Measurements from ENCODE around the gene PARP11.

Gene PARP11, protein sequence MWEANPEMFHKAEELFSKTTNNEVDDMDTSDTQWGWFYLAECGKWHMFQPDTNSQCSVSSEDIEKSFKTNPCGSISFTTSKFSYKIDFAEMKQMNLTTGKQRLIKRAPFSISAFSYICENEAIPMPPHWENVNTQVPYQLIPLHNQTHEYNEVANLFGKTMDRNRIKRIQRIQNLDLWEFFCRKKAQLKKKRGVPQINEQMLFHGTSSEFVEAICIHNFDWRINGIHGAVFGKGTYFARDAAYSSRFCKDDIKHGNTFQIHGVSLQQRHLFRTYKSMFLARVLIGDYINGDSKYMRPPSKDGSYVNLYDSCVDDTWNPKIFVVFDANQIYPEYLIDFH

DNA sequence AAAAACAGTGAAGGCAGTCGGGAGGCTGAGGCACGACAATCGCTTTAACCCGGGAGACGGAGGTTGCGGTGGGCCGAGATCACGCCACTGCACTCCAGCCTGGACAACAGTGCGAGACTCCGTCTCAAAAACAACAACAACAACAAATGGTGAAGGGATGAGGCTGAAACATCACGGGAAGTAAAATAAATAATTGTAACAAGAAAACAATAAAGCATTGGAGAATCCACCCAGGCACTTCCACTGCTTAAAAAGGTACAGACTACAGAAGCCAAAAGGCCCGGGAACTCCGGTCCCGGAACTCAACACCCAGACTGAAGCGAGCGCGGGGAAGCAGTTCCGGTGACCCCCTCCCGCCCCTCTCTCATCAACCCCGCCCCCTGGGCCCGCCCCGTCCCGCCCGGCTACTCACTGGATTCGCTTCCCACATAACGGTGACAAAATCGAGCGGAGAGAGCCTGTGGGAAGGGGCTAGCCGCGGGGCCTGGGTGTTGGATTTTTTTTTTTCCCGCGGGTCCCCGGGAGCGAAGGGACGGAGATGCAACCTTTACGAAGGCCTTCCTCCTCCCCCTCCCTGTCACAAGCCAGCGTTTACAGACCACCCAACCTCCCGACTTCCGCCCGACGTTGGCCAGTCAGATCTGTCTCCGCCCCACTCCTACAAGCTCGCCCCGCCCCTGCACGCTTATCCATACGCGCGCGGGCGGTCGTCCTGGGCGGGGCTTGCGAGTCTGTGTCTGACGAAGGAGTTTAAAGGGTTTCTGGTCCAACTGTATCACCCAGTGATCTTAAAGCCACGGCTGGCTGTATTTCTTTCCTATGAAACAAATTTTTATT is at the start of gene PARP11:
PARP11 (minus strand) TSS at position 600 of the 837 bp plus-strand sequence; CDS start at position 430, 170 bp downstream.
- peak; percentile 99 for DNase-seq

DNA sequence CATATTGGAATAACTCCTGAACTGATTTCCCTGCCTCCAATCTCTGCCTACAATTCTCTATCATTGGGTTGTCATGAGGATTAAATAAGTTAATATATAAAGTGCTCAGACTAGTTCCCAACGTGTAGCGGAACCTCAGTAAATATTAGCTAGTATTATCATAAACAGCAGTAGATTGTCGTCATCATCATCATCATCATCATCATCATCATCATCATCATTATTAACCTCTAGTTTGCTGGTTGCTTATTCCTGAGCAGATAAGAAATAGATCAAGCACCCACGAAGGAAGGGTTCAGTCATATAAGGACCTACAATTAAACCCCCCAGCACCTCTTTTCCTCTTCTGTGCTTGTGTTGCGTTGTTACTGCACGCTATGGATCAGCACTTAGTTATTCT is 48.8 kb upstream of the PARP11 start:
- DNase-seq = no peak

DNA sequence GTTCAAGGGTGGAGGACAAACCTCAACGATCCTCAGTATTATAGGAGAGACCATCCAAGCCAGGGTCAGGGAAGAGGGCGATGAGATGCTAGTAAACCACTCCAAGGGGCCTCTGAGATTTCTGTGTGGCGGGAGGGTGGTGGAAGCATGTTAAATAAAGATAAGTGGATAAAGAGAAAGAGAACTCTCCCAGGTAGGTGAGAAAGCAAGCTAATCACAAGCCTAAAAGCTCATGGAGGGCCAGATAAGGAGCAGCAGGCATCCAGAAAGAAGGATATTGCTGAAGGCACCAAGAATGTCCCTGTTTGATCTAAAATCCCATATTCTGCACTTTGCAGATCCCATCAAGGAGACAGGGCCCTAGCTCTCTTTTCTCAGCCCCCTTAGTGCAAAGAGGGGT is 48.3 kb upstream of the PARP11 start:
- DNase-seq = no peak

DNA sequence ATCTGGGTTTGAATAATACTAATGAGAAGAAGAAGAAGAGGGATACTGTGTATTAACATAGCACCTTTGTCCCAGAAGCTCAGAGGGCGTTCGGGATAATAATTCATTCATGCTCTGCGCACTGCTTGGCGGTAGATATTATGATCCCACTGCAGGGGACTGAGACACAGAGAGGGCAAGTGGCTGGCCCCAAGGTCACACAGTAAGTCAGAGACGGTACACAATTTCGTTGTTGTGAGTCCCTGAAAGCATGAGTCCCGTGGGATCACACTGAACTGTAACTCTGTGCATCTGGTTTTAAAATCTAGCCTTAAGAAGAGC is 47.9 kb upstream of the PARP11 start:
- no peak for DNase-seq

GRCh38 chr12:3920351-3921150 is 47.4 kb upstream of the PARP11 start:
- DNase-seq = no peak

DNA sequence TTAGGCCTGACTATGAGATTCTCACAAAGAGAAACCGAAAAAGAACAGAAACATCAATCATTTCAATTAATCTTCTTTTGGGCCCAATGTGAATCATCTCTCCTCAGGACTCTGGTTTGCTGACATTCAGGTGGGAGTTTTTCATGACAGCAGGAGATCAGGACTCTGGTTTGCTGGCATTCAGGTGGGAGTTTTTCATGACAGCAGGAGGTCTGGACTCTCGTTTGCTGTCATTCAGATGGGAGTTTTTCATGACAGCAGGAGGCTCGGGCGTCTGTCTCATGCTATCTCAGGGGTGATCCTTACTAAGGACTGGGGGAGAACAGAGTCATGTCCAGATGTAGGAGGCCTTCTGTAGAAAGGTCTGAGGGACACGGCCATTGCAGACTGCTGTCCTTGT is 40.1 kb upstream of the PARP11 start:
- peak; percentile 33 for DNase-seq

DNA sequence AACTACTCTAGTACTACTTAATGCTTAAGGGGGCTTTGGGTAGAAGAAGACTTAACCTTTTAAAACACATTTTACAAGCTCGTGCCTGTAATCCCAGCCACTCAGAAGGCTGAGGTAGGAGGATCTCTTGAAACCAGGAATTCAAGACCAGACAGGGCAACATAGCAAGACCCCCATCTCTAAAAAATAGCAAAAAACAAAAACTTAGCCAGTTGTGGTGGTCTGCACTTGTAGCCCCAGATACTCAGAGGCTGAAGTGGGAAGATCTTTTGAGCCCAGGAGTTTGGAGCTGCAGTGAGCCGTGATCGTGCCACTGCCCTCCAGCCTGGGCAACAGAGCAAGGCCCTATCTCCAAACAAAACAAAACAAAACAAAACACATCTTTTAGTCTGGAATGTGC is 39.7 kb upstream of the PARP11 start:
- no peak for DNase-seq

DNA sequence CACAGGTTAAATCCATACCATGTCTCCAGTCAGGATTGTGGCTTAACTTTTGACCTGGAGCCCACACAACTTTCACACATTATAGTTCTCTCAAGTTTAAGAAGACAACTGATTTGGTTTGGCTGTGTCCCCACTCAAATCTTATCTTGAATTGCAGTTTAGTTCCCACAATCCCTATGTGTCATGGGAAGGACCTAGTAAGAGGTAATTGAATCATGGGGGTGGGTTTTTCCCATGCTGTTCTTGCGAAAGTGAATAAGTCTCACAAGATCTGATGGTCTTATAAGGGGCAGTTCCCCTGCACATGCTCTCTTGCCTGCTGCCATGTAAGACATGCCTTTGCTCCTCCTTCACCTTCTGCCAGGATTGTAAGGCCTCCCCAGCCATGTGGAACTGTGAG is 38.2 kb upstream of the PARP11 start:
- DNase-seq = no peak

GRCh38 chr12:3905664-3906063 is 32.5 kb upstream of the PARP11 start:
- DNase-seq = peak; percentile 19

DNA sequence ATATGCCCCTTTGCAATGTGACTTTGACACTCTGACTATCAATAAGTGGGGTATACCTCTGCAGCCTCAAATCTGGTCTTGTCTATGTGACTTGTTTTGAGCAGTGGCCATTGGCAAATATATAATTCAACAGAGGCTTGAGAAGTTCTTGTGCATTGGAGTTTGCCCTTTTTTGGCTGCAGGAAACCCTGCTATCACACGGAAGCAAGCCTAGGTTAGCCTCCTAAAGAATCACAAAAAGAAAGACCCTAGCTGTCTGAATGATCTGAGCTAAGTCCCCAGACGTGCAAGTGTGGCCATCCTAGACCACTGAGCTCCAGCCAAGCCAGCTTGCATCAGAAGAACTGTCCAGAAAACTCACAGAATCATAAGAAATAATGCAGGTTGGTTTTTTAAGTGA is 31.8 kb upstream of the PARP11 start:
- no peak for DNase-seq

DNA sequence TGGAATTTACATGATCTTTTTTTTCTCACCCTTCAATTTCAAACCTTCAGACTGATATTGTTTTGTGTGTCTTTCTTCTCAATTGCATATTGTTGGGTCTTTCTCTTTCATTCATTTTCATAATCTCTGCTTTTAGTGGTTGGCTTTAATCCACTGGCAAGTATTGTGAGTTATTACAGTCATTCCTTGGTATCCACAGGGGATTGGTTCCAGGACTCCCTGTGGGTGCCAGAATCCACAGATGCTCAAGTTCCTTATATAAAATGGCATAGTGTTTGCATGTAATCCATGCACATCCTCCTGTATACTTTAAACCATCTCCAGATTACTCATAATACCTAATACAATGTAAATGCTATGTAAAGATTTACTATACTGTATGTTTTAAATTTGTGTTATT is 29.7 kb upstream of the PARP11 start:
- DNase-seq = no peak

- DNase-seq = no peak
These were observed 27.9 kb upstream of the PARP11 start for GRCh38 chr12:3901116-3901515.

DNA sequence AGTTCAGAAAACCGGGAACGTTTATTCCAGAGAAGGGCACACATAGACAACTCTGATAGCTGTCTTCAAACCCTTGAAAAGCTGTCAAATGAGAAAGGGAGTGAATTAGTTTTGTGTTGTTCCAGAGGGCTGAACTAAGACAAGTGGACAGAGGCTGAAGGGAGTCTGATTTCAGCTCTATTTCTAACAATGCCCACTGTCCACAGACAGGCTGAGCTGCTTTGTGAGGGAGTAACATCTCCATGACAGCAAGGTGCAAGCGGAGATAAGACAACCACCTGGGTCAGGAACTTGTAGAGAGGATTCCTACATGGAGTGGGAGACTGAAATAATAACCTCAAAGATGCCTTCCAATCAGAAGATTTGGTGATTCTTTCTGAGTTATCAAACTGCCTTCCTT is 25.6 kb upstream of the PARP11 start:
- DNase-seq = no peak

- peak; percentile 15 for DNase-seq
These were observed 24.3 kb upstream of the PARP11 start for GRCh38 chr12:3897371-3897971.

DNA sequence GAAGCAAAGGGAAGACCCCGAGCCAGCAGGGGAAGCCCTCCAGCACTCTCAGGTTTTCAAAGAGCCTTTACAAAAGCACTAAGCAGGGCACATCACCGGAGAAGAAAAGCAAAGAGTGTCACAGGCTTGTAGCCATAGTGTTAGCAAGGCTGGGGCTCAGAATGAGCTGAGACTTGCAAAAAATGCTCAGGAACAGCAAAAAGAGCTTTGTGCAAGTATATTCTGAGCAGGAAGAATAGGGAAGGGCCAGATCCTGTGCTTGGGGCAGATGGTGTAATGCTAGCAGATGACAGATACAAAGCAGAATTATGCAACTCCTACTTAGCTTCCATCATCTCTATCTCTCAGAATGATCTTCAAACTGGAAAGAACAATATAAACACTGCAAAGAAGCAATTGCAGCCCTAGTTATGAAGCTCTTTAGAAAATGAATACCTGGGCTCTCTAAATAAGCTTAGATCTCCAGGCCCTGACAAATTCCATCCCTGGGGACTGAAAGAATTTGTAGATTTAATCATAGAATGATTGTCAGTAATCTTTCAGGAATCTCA is 23.7 kb upstream of the PARP11 start:
- DNase-seq = no peak

DNA sequence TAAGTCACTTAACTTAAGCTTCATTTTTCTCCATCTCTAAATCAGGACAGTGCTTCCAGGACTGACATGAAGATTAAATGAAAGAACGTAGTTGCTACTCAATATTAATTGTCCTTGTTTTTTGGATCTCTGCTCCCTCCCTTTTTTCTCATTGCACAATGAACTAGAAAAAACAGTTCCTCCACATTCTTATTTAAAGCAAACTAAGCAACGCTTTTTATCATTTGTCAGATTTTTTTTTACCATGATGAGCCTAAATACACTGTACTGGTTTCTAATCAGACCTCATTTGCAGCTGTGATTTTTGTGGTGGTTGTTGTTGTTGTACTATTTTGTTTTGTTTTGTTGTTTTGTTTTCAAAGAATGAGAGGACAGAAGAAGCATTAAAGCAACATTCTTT is 23.2 kb upstream of the PARP11 start:
- no peak for DNase-seq

- DNase-seq = no peak
These were observed 19.4 kb upstream of the PARP11 start for GRCh38 chr12:3892631-3893030.

- no peak for DNase-seq
These were observed 18.0 kb upstream of the PARP11 start for GRCh38 chr12:3891201-3891600.

- DNase-seq = no peak
These were observed 15.5 kb upstream of the PARP11 start for GRCh38 chr12:3888659-3889058.

DNA sequence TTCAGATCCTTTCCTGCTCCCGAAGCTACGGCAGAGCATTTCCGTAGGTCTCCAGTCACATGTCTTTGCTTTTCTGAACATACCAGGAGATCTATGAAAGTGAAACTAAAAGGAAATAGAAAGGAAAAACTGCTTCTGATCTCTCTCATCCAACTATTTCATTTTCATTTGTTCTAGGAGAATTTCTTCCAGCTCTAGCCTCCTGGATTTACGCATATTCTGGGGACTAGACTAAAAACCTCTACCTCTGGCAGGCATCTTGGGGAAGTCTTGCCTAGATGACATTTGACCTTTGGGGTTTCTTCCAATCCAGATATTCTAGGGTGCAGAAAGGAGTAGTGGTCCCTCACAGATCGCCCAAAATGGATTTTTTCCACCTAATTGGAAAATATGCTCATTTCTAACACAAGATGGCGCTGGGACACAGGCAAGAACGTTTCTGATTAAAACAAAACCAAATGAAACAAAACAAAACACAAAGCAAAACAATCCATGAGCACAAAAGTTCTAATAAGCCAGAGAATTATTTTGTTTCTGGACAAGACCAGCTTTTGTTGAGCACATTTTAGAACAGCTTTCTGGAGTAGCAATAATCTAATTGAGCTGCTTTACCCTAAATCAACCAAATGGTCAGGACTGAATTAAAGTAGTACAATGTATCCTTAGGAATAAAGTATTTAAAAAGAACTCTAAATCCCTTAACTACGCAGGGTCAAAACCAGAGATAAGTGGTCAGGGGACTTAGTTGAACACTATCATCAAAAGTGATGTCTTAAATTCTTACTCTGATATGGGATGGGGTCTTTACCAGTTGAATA is 12.3 kb upstream of the PARP11 start:
- peak; percentile 35 for DNase-seq

GRCh38 chr12:3884671-3885070 is 11.5 kb upstream of the PARP11 start:
- DNase-seq = no peak
